AG09319 (cell line): Measurements from ENCODE around the gene SYTL2.
"Not testable (repeated sequence)": the region's sequence is repeated elsewhere in the genome, so short reads cannot be mapped to it uniquely, and the experiment has no call there.

Source experiments
- DNase-seq: peaks from one replicate; pipeline ENCODE4 v3.0.0-alpha.2; 2010; ENCODE audit warnings: low read depth; ENCODE audit errors: extremely low read depth
- CTCF ChIP-seq: IDR thresholded peaks from 2 replicates; pipeline ENCODE4 v1.5.1; 2011; ENCODE audit warnings: low read depth, mild to moderate bottlenecking, inconsistent platforms, low read length, moderate library complexity

SYTL2 gene

GRCh38 chr11:85810871-85811611 lies at the start of gene SYTL2:
TSS of gene SYTL2 (minus strand) at chr11:85811141. CDS start at chr11:85757725, 53,416 bp downstream.
- DNase-seq: no peak
- TF ChIP-seq CTCF: no peak

- not testable (repeated sequence) for DNase-seq
Measured at GRCh38 chr11:85859541-85859940, 48.6 kb upstream of the SYTL2 start.

- no peak for DNase-seq
- TF ChIP-seq CTCF: no peak
Measured at GRCh38 chr11:85857098-85857497, 46.2 kb upstream of the SYTL2 start.

- no peak for DNase-seq
- TF ChIP-seq CTCF: no peak
Measured at GRCh38 chr11:85855341-85855656, 44.4 kb upstream of the SYTL2 start, which contains the start of gene CCDC83. TSS of gene CCDC83 (plus strand) at chr11:85855383. CDS start at chr11:85865124, 9,741 bp downstream.

GRCh38 chr11:85854557-85855340 lies 43.8 kb upstream of the SYTL2 start:
- peak; percentile 80 for DNase-seq
- TF ChIP-seq CTCF: peak; percentile 55

- no peak for TF ChIP-seq CTCF
- no peak for DNase-seq
Measured at GRCh38 chr11:85854212-85854556, 43.2 kb upstream of the SYTL2 start.

GRCh38 chr11:85853541-85853940 lies 42.6 kb upstream of the SYTL2 start:
- DNase-seq: not testable (repeated sequence)

- DNase-seq: not testable (repeated sequence)
Measured at GRCh38 chr11:85852754-85853153, 41.8 kb upstream of the SYTL2 start.

- DNase-seq: no peak
- no peak for TF ChIP-seq CTCF
Measured at GRCh38 chr11:85848556-85848955, 37.6 kb upstream of the SYTL2 start.
